ENCODE results near the gene PPFIA2.

PPFIA2 gene

DNA sequence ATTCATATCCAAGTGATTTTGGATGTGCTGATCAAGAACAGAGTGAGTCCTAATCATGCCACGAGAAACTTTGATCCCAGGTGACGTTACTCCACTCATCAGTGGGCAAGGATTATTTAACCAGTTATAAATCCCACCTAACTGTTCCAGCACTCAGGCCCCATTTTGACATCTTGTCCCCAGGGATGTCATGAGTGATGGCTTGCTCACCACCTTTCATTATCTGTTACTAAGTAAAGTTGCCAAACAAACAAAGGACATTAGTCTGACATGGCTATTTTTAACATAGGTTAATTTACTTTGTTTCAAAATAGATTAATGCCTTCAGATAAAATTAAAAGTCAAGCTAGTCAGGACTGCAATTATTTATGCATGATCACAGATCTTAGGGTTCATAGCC, 425.3 kb downstream of the PPFIA2 start:
- no peak for DNase-seq

GRCh38 chr12:81332054-81332453, 427.1 kb downstream of the PPFIA2 start:
- no peak for DNase-seq

DNA sequence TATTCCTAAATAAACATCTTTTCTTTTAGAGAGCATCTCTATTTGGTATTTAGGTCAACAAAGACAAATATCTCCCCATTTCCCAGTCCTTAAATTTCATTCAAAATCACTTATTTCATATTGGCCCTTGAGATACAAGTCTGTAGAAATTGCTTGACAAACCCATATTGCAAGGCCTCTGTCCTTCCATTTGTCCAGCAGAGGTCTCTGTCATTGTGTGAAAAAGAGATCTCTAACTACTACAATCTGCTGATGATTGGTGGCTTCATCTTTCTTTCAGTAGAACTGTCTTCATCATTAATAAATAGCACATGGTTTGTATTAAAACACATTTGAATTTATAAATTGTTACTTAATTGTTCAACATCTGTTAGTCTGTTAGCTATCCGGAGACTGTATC, 428.7 kb downstream of the PPFIA2 start:
- no peak for DNase-seq

- DNase-seq = no peak
Measured at GRCh38 chr12:81329085-81329484, 430.1 kb downstream of the PPFIA2 start.

DNA sequence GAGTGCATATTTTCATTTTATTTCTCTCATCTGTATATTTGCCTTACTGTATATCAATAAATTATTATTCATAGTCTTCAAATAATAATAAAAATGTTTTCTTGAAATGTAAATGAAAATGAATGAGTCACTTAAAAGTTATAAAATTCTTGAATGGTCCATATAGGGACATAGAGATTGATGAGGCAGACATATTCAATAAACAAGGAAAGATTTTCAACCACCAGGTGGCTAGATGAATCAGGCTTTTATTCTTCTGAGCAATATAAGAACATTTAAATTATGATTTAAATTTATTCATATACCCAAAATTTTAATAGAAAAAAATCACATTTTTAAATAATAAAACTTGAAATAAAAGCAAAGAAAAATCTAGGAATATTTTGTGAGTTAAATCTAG, 431.7 kb downstream of the PPFIA2 start:
- DNase-seq = no peak

GRCh38 chr12:81325086-81325485, 434.1 kb downstream of the PPFIA2 start:
- DNase-seq = no peak

DNA sequence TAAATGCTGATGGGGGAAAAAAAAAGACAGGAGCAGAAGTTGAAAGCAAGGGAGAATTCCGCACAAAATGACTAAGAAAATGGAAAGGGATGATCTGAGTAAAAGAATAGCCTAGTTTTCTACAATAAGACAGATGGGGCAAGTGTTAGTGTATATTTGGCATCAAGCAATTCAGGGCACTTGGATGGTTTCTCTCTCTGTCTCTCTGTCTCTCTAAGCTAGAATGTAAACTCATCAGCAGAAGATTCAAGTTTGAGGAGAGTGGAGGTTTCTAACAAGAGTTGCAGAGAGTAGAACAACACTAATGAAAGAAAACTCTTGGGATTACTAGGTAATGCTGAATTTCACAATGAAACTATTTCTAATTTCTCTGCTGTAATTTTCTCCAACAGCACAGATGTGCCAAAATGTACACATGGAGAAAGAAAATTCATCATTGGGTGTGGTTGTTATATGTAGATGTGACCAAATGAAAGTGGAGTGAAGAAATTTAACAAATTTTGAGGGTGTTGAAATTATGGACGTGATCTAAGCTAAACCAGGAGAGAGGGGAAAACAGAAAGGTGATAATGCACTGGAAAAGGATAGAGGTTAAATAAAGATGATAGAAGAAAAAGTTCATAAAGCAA, 444.1 kb downstream of the PPFIA2 start:
- DNase-seq = no peak

DNA sequence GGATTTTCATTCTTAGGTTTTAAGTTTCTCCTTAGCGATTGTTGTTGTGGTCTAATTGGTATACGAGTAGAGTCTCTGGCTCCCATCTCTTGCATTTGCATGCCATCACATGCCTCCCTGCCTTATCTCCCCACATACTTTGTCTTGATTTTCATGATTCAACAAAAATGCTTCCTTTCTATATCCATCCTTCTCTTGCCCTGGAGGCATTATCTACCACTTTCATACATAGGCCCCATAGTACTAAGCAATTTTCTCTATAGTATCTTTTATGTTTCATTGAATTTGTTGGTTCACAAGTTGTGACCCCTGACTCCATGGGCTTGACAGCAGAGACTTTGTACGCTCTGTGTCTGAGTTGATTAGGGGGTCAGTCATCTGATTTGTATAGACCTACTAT, 455.2 kb downstream of the PPFIA2 start:
- DNase-seq = no peak

DNA sequence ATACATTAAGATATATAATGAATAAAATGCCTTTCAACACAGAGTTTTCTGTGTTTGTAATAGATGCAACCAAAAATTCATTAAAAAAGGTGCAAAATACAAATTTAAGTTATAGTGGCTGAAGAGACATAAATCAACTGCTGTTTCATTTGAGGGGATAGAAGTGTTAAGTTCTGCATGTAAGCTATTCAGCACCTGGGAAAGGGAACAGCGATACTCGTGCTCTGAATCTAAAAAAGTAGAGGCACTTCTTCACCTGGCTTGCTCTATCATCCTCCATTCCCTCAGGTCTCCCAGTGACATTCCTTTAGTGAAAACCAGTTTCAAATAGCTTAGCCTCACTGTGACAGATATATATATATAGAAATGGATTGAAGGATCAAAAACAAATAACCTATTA, 458.7 kb downstream of the PPFIA2 start:
- DNase-seq = no peak

GRCh38 chr12:81297601-81298000, 461.5 kb downstream of the PPFIA2 start:
- DNase-seq = no peak

DNA sequence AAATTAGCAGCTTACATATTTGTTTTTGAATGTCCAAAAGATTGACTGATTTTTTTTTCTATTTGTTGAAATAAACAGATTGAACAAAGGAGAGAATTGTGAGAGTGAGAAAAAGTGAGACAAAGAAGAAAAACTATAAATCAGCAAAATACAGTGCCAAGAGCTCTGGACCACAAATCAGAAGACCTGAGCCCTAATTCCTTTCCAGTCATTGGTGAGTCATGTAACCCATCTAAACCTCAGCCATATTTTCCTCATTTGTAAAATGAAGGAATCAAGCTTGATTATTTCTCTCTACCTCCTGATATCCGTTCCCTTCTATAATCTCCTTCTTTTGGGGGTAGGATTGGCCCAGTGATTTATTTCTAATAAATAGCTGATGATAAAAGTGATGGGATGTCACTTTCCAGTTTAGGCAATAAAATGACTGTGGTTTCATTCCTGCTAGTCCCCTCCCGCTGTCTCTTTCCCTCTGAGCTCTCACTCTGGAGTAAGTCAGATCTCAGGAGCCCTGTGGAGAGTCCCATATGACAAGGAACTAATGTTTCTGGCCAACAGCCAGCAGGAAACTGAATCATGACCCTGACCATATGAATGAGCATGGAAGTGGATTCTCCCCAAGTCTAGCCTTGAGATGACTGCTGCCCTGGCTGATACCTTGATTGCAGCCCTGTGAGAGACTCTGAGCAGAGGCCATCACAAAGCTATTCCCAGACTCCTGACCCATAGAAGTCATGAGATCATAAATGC, 462.4 kb downstream of the PPFIA2 start:
- DNase-seq = no peak

DNA sequence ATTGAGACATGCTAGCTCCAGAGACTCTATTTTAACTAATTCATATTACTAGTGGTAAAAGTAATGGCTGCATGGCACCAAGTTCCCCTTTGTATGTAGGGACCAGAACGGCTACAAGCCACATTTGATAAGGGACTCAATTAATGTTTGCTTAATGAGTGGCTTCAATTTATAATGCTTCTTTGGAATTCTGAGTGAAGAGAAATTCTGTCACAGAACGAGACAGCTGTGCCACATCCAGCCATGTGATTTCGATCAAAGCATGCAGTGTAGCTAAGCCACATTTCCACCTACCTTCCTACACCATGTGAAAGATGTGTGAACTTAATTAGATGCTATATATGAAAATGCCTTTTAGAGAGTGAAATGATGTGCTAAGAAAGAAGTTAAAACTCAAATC, 463.9 kb downstream of the PPFIA2 start:
- DNase-seq = no peak

DNA sequence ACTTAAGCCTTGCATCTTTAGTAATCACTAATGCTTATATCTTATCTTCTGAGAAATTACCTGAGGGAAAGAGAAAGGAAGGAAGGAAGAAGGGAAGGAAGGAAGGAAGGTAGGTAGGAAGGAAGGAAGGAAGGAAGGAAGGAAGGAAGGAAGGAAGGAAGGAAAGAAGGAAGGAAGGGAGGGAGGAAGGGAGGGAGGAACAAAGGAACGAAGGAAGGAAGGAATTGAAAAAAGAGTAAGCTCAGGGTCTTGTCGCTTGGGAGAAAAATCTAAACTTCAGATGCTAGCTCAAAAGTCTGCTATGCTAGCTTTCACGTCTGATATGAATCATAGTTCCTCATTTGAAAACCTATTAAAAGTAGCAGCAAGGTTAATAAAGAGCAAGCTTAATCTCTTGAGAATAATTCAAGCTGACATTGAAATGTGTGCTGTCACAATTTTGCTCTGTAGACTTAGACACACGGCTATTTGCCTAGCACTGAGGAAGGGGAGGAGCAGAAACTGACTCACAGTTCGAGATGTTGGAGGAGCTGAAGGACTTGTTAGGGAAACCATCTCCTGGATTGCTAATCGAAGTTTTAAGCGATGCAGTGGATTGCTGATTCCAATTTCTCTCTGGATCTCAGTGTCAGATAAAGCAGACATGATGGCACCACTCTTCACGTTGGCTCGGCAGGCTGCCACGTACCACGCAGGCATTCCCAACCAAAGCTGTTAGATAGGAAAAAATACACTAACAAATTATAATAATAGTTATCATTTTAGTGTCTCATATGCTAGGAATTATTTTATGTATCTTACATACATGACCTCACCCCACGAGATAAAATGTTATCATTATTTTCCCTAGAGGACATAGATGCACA, 464.6 kb downstream of the PPFIA2 start:
- DNase-seq = no peak

DNA sequence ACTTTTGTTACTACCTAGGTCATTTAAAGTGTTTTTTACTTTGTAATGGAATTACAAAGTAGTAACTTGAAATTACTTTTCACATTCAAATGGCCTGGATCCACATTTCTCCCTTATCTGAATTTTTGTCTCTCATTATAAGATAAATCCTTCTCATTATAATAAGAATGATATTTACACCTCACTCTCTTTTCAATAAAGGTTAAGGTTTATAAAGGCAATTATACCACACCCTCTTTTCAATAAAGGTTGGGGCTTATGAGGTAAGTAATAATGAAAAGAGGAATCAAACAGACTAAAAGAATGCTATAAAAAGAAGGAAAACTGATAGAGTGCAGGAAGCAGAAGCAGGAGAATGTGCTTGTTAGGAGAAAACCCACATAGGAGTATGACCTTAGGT, 470.5 kb downstream of the PPFIA2 start:
- no peak for DNase-seq

- DNase-seq = no peak
Measured at GRCh38 chr12:81284137-81284536, 475.0 kb downstream of the PPFIA2 start.

GRCh38 chr12:81274637-81275529, 484.3 kb downstream of the PPFIA2 start:
- no peak for DNase-seq

DNA sequence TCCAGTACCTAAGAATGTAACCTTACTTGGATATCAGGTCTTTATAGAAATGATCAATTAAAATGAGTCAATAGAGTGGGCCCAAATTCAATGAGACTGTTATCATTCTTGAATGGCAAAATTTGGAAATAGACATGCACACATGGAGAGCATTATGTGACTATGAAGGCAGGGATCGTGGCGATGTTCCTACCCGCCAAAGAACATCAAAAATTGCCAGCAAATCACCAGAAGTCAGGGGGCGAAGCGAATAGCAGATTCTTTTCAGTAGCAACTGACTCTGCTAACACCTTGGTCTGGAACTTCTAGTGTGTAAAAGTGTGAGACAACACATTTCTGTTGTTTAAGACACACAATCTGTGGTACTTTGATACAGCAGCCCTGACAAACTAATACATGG, 488.8 kb downstream of the PPFIA2 start:
- no peak for DNase-seq

GRCh38 chr12:81263072-81263471, 496.1 kb downstream of the PPFIA2 start:
- no peak for DNase-seq

DNA sequence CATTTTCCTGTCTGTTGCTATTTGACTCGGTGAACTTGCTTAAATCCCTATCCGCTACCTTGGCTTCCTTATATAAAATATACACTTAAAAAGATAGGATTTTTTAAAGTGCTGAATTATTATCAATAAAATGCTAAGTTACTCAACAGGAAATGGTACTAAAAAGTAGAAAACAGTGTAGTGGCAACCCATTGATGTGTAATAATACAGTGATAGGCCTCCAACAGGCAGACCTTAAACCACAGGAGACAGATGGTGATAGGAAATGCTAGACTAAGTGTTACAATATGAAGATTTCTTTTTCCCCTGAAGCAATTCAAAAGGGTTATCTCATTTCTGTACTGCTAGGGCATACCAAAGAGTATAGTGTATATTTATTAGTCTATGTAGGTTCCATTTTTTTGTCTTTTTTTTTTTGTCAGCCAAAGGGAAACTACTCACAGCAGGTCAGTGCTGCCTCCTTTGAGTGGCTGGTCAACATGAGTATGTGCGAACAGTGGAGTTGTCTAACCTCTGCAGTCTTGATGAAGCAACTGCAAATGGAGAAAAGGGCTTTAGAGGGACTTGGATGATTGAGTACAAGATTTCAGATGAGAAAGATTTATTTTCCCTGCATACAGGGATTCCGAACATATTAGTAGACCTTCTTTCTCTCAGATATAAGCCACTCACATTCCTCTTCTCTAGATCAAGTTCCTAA, 497.5 kb downstream of the PPFIA2 start:
- DNase-seq = no peak

- DNase-seq = no peak
Measured at GRCh38 chr12:81259360-81259759, 499.8 kb downstream of the PPFIA2 start.

GRCh38 chr12:81257947-81258551, 501.1 kb downstream of the PPFIA2 start:
- no peak for DNase-seq

GRCh38 chr12:81255947-81256346, 503.2 kb downstream of the PPFIA2 start:
- no peak for DNase-seq

Data from stimulated activated CD4-positive, alpha-beta T cell treated with anti-CD3 and anti-CD28 coated beads, Interleukin-2, amount 100 ng/mL, for 24 hours (primary cell).